Measurements from ENCODE around the gene RICTOR.

Gene RICTOR

DNA sequence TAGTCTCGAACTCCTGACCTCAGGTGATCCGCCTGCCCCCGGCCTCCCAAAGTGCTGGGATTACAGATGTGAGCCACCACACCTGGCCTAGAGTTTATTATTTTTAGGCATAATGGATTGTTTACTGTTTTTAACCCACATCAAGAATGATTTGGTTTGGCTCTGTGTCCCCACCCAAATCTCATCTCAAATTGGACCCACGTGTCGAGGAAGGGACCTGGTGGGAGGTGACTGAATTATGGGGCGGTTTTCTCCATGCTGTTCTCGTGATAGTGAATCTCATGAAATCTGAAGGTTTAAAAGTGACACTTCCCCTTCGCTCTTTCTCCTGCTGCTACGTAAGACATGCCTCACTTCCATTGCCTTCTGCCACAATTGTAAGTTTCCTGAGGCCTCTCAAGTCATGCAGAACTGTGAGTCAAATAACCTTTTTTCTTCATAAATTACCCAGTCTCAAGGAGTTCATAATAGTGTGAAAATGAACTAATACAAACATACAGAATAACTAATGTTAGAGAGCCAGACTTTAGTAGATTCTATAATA lies 88.2 kb downstream of the RICTOR start:
- TF ChIP-seq ZFX (IDR thresholded peaks at IDR 0.05) = no peak
- TF ChIP-seq, protein P1, sequence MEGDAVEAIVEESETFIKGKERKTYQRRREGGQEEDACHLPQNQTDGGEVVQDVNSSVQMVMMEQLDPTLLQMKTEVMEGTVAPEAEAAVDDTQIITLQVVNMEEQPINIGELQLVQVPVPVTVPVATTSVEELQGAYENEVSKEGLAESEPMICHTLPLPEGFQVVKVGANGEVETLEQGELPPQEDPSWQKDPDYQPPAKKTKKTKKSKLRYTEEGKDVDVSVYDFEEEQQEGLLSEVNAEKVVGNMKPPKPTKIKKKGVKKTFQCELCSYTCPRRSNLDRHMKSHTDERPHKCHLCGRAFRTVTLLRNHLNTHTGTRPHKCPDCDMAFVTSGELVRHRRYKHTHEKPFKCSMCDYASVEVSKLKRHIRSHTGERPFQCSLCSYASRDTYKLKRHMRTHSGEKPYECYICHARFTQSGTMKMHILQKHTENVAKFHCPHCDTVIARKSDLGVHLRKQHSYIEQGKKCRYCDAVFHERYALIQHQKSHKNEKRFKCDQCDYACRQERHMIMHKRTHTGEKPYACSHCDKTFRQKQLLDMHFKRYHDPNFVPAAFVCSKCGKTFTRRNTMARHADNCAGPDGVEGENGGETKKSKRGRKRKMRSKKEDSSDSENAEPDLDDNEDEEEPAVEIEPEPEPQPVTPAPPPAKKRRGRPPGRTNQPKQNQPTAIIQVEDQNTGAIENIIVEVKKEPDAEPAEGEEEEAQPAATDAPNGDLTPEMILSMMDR (conservative IDR thresholded peaks at IDR 0.05) = no peak
- no peak overlapping the region for H3K27ac ChIP-seq

DNA sequence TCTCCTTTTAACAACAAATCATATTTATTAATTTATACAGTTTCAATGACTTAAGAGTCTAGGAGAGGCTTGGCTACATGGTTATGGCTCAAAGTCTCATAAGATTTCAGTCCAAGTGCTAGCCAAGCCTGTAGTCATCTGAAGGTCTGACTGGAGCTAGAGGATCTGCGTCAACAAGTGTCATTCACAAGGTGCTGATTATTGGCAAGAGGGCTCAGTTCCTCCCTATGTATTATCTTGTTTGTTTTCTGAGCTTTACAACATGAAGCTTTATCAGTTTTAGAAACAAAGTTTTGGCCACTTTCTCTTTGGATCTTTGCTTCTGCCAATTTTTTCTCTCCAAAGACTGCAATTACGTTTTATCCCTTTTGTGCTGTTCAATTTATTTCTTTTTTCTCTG lies 94.7 kb downstream of the RICTOR start:
- H3K27ac ChIP-seq = no peak overlapping the region
- TF ChIP-seq ZFX (IDR thresholded peaks at IDR 0.05) = no peak
- TF ChIP-seq, protein P1 (conservative IDR thresholded peaks at IDR 0.05) = no peak

DNA sequence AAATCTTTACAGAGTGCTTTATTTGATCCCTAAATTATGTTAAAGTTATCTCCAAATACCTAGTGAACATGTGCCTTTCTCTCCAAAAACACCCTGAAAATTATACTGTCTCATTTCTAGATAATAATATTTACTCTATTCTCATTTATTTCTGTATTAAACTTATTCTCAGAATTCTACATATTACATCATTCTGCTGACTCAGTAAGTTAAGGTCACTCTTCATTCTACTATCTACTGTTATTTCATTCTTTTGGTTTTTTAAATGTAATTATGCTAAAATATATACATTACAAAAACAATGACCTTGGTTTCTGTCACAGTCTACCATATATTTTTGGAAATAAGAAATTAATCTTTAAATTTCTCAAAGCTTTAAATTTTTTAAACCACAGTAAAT lies 96.2 kb downstream of the RICTOR start:
- no peak for TF ChIP-seq ZFX (IDR thresholded peaks at IDR 0.05)
- TF ChIP-seq, protein P1 (conservative IDR thresholded peaks at IDR 0.05) = no peak
- no peak overlapping the region for H3K27ac ChIP-seq

DNA sequence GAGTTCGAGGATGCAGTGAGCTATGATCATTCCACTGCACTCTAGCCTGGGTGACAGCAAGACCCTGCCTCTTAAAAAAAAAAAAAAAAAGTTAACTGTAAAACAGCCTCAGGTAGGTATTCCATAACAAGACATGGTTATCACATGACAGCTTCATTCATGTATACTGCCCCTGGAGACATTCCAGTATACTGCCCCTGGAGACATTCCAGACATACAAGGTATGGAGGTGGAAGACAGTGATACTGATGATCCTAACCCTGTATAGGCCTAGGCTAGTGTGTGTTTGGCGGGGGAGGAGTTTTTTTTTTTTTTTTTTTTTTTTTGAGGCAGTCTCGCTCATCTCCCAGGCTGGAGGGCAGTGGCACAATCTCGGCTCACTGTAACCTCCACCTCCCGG lies 105.5 kb downstream of the RICTOR start:
- TF ChIP-seq ZFX (IDR thresholded peaks at IDR 0.05) = no peak
- TF ChIP-seq, protein P1 (conservative IDR thresholded peaks at IDR 0.05) = no peak
- no peak overlapping the region for H3K27ac ChIP-seq

DNA sequence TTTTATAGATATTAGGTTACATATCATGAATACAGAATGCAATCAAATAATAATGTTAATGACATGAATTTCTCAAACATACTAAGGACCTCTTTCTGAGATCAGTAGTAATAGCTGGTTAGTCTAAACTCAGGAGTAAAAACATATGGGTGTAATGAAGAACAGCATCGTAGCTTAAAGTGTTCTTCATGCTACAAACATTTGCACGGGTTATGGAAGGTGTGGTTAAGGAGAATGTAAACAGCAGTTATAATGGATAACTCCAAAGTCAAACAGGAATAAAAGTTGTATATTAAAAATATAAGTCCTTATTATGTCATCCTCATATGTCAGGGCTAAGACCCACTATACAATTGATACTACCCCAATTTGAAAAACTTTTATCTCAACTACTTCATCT lies 112.5 kb downstream of the RICTOR start:
- no peak overlapping the region for H3K27ac ChIP-seq
- TF ChIP-seq, protein P1 (conservative IDR thresholded peaks at IDR 0.05) = no peak
- TF ChIP-seq ZFX (IDR thresholded peaks at IDR 0.05) = no peak

DNA sequence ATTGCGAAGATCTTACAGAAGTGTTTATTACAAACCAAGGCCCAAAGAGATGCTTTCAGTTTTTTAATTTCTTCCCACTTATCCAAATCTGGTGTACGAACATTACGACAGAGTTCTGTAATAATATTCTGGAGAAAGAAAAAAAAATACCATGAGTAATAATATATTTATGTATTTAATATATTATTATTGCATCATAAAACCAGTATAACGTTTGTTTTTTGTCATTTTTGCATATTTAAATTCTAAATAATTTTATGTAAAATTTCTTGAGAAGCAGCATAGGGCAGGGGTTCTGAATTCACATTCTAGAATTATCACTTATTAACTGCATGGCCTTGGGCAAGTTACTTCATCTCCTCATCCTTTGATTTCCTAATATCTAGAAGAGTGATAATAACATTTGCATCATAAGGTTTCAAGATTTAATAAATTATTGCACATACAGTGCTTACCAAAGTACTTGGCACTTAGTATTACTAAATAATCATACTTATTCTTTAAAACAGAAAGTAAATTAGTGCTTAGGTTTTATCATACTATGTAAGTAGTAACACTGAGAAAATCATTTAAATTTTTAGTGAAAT lies 120.7 kb downstream of the RICTOR start:
- no peak overlapping the region for H3K27ac ChIP-seq
- TF ChIP-seq, protein P1 (conservative IDR thresholded peaks at IDR 0.05) = no peak
- no peak for TF ChIP-seq ZFX (IDR thresholded peaks at IDR 0.05)

DNA sequence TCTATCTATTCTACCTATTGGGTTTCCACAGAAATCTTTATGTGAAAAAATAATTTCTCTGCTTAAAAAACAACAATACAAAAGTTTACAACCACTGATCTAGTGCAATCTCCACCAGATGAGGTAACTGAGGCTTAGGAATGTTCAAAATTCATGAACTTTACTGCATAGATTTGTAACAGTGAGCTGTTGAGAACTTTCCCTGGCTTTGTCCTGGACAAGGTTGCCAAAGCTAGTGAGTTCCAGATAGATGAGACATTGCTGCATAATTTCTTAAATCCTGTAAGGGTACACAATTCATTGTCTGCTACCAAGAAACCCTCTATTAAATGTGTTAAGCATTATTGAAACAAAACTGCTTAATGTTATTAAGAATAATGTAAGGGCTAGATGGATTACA lies 125.7 kb downstream of the RICTOR start:
- H3K27ac ChIP-seq = no peak overlapping the region
- TF ChIP-seq, protein P1 (conservative IDR thresholded peaks at IDR 0.05) = no peak
- no peak for TF ChIP-seq ZFX (IDR thresholded peaks at IDR 0.05)

Measured in C4-2B (cell line).